AG04449 (cell line): Measurements from ENCODE around the gene ATPAF1.

Experiments
- CTCF ChIA-PET: fragments of 350-600 bp; formaldehyde crosslinking; extraction: SDS; loops from one replicate; lab custom pipeline; 2021; ENCODE audit warnings: antibody characterized with exemption; lab: Yijun Ruan, JAX
- POLR2A ChIA-PET: fragments of 400-600, 350-600 bp; formaldehyde crosslinking; extraction: SDS; loops from one replicate; lab custom pipeline; 2020; ENCODE audit warnings: antibody characterized with exemption, inconsistent platforms; lab: Yijun Ruan, JAX
- DNase-seq: peaks from one replicate; pipeline ENCODE4 v3.0.0-alpha.2; 2010; ENCODE audit warnings: low read depth, low spot score
- H3K4me3 ChIP-seq: 2 replicates; pipeline ENCODE4 v1.5.1; 2011; ENCODE audit warnings: low read depth, mild to moderate bottlenecking, control low read depth, low read length
- TF ChIP-seq, protein P1 (sequence below): IDR thresholded peaks from one replicate; pipeline ENCODE4 v1.5.1; 2011; ENCODE audit warnings: mild to moderate bottlenecking, moderate library complexity, low read length, control low read depth, inconsistent platforms; ENCODE audit not compliant: insufficient read depth; ENCODE audit errors: missing control alignments

Gene ATPAF1

DNA sequence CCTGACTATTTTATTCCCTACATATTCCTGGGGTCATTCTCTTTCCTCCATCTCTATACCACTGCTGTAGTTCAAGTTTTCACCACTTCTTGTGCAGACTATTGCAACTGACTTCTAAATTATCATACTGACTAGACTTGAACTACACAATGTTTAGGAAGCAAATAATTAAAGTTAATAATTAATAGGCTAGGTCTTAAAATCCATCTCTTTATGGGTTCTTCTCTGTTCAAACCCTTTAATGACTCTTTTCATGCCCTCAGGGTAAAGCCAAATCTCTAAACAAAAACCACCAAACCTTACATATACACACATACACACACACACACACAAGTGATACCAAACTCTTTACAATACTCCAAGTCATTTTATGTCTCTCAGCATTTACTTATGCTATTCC is 29.2 kb downstream of the ATPAF1 start:
- ChIA-PET POLR2A (no interaction called here), CTCF (no interaction called here)

DNA sequence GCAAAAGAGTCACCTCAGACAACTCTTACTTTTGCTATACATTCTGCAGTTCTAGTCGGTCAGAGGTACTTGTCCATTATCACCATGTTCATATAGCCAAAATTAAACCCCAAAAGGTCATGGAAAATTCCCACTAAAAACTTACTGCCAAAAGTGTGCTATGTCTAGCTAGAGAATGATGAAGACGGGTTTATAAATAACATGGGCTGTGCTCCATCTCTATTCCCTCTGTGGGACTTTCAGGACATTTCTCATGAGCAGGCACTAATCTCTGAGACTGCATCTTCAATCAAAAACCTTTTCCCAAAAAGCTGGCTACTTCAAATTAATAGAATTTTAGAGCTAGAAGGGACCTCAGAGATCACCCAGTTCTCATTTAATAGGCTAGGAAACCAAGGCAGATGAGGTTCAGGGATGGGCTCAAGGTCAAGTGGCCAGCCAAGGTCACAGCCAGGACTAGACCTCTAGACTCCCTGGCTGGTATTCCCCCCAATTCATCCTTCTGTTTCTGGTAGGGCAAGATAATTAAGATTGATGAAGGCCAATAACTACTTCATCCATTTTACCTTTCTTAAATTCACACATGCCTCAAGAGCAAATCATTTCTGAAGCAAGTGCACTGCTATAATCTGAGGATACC is 30.6 kb downstream of the ATPAF1 start:
- TF ChIP-seq, protein P1, sequence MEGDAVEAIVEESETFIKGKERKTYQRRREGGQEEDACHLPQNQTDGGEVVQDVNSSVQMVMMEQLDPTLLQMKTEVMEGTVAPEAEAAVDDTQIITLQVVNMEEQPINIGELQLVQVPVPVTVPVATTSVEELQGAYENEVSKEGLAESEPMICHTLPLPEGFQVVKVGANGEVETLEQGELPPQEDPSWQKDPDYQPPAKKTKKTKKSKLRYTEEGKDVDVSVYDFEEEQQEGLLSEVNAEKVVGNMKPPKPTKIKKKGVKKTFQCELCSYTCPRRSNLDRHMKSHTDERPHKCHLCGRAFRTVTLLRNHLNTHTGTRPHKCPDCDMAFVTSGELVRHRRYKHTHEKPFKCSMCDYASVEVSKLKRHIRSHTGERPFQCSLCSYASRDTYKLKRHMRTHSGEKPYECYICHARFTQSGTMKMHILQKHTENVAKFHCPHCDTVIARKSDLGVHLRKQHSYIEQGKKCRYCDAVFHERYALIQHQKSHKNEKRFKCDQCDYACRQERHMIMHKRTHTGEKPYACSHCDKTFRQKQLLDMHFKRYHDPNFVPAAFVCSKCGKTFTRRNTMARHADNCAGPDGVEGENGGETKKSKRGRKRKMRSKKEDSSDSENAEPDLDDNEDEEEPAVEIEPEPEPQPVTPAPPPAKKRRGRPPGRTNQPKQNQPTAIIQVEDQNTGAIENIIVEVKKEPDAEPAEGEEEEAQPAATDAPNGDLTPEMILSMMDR = no peak
- no peak for DNase-seq
- ChIA-PET CTCF (no interaction called here), POLR2A (no interaction called here)
- H3K4me3 ChIP-seq = no peak overlapping the region

More for the DNA sequence above, 29.2 kb downstream of the ATPAF1 start:
- no peak overlapping the region for H3K4me3 ChIP-seq
- DNase-seq = no peak
- TF ChIP-seq, protein P1 = no peak

DNA sequence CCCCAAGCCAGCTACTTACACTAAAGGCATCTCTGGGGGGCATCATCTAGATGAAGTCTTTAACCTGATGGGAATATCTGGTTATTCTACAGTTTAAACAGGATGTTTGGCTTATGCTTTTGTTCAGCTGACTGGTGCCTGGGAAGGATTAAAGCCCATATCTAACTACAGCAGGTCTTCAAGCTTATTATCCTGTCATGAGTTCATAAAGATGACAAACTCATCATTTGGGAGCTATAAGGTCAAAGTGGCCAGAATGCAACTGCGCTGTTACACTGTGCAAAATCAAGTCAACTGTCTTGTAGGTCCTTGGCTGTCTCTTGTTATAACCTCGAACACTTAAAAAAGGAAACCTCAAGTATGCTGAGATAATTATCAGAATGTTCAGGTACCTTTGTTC is 33.0 kb downstream of the ATPAF1 start:
- ChIA-PET POLR2A (no interaction called here), CTCF (interaction anchor here (1.2 to 1.3 kb wide), 3 partner anchors 8 to 90 kb away, joined by 3 to 5 read pairs (median 3); no protein-coding TSS in a partner anchor)
- TF ChIP-seq, protein P1 = no peak
- no peak for DNase-seq
- no peak overlapping the region for H3K4me3 ChIP-seq

DNA sequence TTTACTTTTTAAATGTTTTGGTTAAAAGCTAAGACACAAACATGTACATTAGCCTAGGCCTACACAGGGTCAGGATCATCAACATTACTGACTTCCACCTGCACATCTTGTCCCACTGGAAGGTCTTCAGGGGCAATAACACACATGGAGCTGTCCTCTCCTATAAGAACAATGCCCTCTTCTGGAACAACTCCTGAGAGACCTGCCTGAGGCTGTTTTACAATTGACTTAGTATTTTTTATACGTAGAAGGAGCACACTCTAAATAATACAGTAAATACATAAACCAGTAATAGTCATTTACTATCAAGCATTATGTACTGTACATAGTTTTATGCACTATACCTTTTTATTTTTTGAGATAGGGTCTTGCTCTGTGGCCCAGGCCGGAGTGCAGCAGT is 37.4 kb downstream of the ATPAF1 start:
- no peak overlapping the region for H3K4me3 ChIP-seq
- TF ChIP-seq, protein P1 = no peak
- ChIA-PET CTCF (interaction anchor here (0.7 to 2.8 kb wide), 5 partner anchors 9 to 94 kb away, joined by 3 to 9 read pairs (median 3); partner anchors contain the start of gene MOB3C), POLR2A (no interaction called here)
- DNase-seq = no peak

DNA sequence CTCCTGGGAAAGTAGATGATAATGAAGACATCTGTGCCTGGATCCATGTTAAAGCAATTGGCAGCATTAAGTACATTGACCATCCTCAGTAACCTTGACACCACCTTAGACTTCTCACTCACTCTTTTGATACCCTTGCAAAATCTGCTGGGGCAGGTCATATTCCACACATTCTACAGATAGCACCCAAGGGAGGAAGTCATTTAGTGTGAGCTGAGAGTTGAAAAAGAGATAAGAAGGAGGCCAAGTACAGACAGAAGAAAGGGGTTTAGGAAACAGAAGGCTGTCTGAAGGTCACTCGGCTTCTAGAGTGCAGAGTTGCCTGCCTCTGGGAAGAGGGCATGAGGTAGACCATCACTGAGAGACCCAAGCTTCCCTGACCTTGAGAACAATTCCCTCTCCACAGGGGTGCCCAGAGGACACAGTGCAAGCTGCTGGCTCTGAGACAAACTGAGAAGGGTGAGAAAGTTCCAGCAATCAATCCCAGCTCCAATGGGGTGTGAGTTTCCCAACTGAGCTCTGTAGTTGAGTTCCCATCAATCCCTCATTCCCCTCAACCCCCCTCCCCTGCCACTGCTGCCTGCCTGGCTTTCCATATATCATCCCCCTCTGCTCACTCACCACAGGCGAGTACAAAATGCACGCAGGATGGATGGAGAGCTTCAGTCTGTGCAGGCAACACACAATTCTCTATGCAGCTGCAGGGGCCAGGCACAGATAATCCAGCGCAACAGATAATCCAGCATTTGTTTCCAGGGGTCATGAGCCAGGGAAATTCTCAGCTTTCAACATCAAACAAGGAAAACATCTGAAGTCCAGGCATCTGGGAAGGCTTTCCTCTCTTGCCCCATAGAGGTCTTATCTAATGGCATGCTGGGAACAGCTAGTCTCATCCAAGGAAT is 44.2 kb downstream of the ATPAF1 start:
- POLR2A ChIA-PET = interaction anchor here (0.6 kb wide), 1 partner anchor 15 kb away, joined by 3 read pairs; no protein-coding TSS in a partner anchor

More for the DNA sequence above, 44.2 kb downstream of the ATPAF1 start:
- no peak for DNase-seq
- TF ChIP-seq, protein P1 = no peak
- CTCF ChIA-PET = interaction anchor here (1.3 to 2.8 kb wide), 3 partner anchors 11 to 101 kb away, joined by 4 to 26 read pairs (median 5); no protein-coding TSS in a partner anchor
- H3K4me3 ChIP-seq = no peak overlapping the region
